Measurements from ENCODE around the gene SLC34A2.
"Not testable (repeated sequence)": the region's sequence is repeated elsewhere in the genome, so short reads cannot be mapped to it uniquely, and the experiment has no call there.

The SLC34A2 gene

GRCh38 chr4:25654971-25655963, at the start of gene SLC34A2:
Gene SLC34A2 (plus strand): TSS chr4:25655851. CDS start chr4:25662501, 6,650 bp downstream.
- peaks cover 13% of the 10 kb centered on the region for H3K27me3 ChIP-seq (ENCODE audit: low read depth, low read length)
- no peaks in the 10 kb centered on the region for H3K36me3 ChIP-seq (ENCODE audit: control insufficient read depth in 1 of 2, insufficient read depth in 2 of 2, low read length in 2 of 2)
- H3K27ac ChIP-seq (ENCODE audit: low read length), result no peak within 1 kb of the TSS
- no peaks in the 10 kb centered on the region for H3K9me3 ChIP-seq (ENCODE audit: control insufficient read depth in 1 of 2, low read length in 2 of 2)
- H3K4me3 ChIP-seq (ENCODE audit: low read depth in 1 of 2, low read length in 2 of 2), result peak within 1 kb of the TSS; percentile 38 to 45
- H3K4me1 ChIP-seq (ENCODE audit: control insufficient read depth in 1 of 2, insufficient read depth in 2 of 2, low read length in 2 of 2), result peaks cover 0 to 13% of the 10 kb centered on the region in 2 donors

- Histone ChIP-seq H3K4me3 (ENCODE audit: low read depth in 1 of 2, low read length in 2 of 2) (no peak overlapping the region), H3K9me3 (ENCODE audit: control insufficient read depth in 1 of 2, low read length in 2 of 2) (no peaks in the 10 kb centered on the region), H3K27me3 (ENCODE audit: low read depth, low read length) (no peaks in the 10 kb centered on the region), H3K36me3 (ENCODE audit: control insufficient read depth in 1 of 2, insufficient read depth in 2 of 2, low read length in 2 of 2) (no peaks in the 10 kb centered on the region), H3K27ac (ENCODE audit: low read length) (no peak overlapping the region), H3K4me1 (ENCODE audit: control insufficient read depth in 1 of 2, insufficient read depth in 2 of 2, low read length in 2 of 2) (no peaks in the 10 kb centered on the region)
Measured at GRCh38 chr4:25608644-25609043, 47.0 kb upstream of the SLC34A2 start.

GRCh38 chr4:25609976-25610375, 45.7 kb upstream of the SLC34A2 start:
- Histone ChIP-seq H3K36me3 (ENCODE audit: control insufficient read depth in 1 of 2, insufficient read depth in 2 of 2, low read length in 2 of 2) (no peaks in the 10 kb centered on the region), H3K27me3 (ENCODE audit: low read depth, low read length) (no peaks in the 10 kb centered on the region), H3K27ac (ENCODE audit: low read length) (no peak overlapping the region), H3K9me3 (ENCODE audit: control insufficient read depth in 1 of 2, low read length in 2 of 2) (no peaks in the 10 kb centered on the region), H3K4me1 (ENCODE audit: control insufficient read depth in 1 of 2, insufficient read depth in 2 of 2, low read length in 2 of 2) (no peaks in the 10 kb centered on the region), H3K4me3 (ENCODE audit: low read depth in 1 of 2, low read length in 2 of 2) (no peak overlapping the region)

GRCh38 chr4:25613613-25614012, 42.0 kb upstream of the SLC34A2 start:
- not testable (repeated sequence) for H3K27ac ChIP-seq (ENCODE audit: low read length); H3K4me1 ChIP-seq (ENCODE audit: control insufficient read depth in 1 of 2, insufficient read depth in 2 of 2, low read length in 2 of 2); H3K4me3 ChIP-seq (ENCODE audit: low read depth in 1 of 2, low read length in 2 of 2); H3K9me3 ChIP-seq (ENCODE audit: control insufficient read depth in 1 of 2, low read length in 2 of 2); H3K27me3 ChIP-seq (ENCODE audit: low read depth, low read length); H3K36me3 ChIP-seq (ENCODE audit: control insufficient read depth in 1 of 2, insufficient read depth in 2 of 2, low read length in 2 of 2)

GRCh38 chr4:25614807-25615206, 40.8 kb upstream of the SLC34A2 start:
- H3K36me3 ChIP-seq (ENCODE audit: control insufficient read depth in 1 of 2, insufficient read depth in 2 of 2, low read length in 2 of 2), result no peaks in the 10 kb centered on the region
- no peaks in the 10 kb centered on the region for H3K4me1 ChIP-seq (ENCODE audit: control insufficient read depth in 1 of 2, insufficient read depth in 2 of 2, low read length in 2 of 2)
- no peaks in the 10 kb centered on the region for H3K27me3 ChIP-seq (ENCODE audit: low read depth, low read length)
- H3K4me3 ChIP-seq (ENCODE audit: low read depth in 1 of 2, low read length in 2 of 2), result no peak overlapping the region
- no peaks in the 10 kb centered on the region for H3K9me3 ChIP-seq (ENCODE audit: control insufficient read depth in 1 of 2, low read length in 2 of 2)
- H3K27ac ChIP-seq (ENCODE audit: low read length), result no peak overlapping the region

- Histone ChIP-seq H3K4me3 (ENCODE audit: low read depth in 1 of 2, low read length in 2 of 2) (no peak overlapping the region), H3K27me3 (ENCODE audit: low read depth, low read length) (no peaks in the 10 kb centered on the region), H3K27ac (ENCODE audit: low read length) (no peak overlapping the region), H3K9me3 (ENCODE audit: control insufficient read depth in 1 of 2, low read length in 2 of 2) (no peaks in the 10 kb centered on the region), H3K36me3 (ENCODE audit: control insufficient read depth in 1 of 2, insufficient read depth in 2 of 2, low read length in 2 of 2) (no peaks in the 10 kb centered on the region), H3K4me1 (ENCODE audit: control insufficient read depth in 1 of 2, insufficient read depth in 2 of 2, low read length in 2 of 2) (no peaks in the 10 kb centered on the region)
Measured at GRCh38 chr4:25621027-25621930, 34.4 kb upstream of the SLC34A2 start.

GRCh38 chr4:25624616-25625015, 31.0 kb upstream of the SLC34A2 start:
- H3K27me3 ChIP-seq (ENCODE audit: low read depth, low read length), result no peaks in the 10 kb centered on the region
- H3K27ac ChIP-seq (ENCODE audit: low read length), result no peak overlapping the region
- no peaks in the 10 kb centered on the region for H3K36me3 ChIP-seq (ENCODE audit: control insufficient read depth in 1 of 2, insufficient read depth in 2 of 2, low read length in 2 of 2)
- H3K4me3 ChIP-seq (ENCODE audit: low read depth in 1 of 2, low read length in 2 of 2), result no peak overlapping the region
- H3K9me3 ChIP-seq (ENCODE audit: control insufficient read depth in 1 of 2, low read length in 2 of 2), result no peaks in the 10 kb centered on the region
- H3K4me1 ChIP-seq (ENCODE audit: control insufficient read depth in 1 of 2, insufficient read depth in 2 of 2, low read length in 2 of 2), result no peaks in the 10 kb centered on the region

GRCh38 chr4:25628451-25628850, 27.2 kb upstream of the SLC34A2 start:
- Histone ChIP-seq H3K9me3 (ENCODE audit: control insufficient read depth in 1 of 2, low read length in 2 of 2) (no peaks in the 10 kb centered on the region), H3K4me1 (ENCODE audit: control insufficient read depth in 1 of 2, insufficient read depth in 2 of 2, low read length in 2 of 2) (no peaks in the 10 kb centered on the region), H3K36me3 (ENCODE audit: control insufficient read depth in 1 of 2, insufficient read depth in 2 of 2, low read length in 2 of 2) (no peaks in the 10 kb centered on the region)

GRCh38 chr4:25632135-25632534, 23.5 kb upstream of the SLC34A2 start:
- H3K27me3 ChIP-seq (ENCODE audit: low read depth, low read length), result no peaks in the 10 kb centered on the region
- no peaks in the 10 kb centered on the region for H3K4me1 ChIP-seq (ENCODE audit: control insufficient read depth in 1 of 2, insufficient read depth in 2 of 2, low read length in 2 of 2)
- H3K36me3 ChIP-seq (ENCODE audit: control insufficient read depth in 1 of 2, insufficient read depth in 2 of 2, low read length in 2 of 2), result no peaks in the 10 kb centered on the region
- H3K27ac ChIP-seq (ENCODE audit: low read length), result no peak overlapping the region
- no peaks in the 10 kb centered on the region for H3K9me3 ChIP-seq (ENCODE audit: control insufficient read depth in 1 of 2, low read length in 2 of 2)
- H3K4me3 ChIP-seq (ENCODE audit: low read depth in 1 of 2, low read length in 2 of 2), result no peak overlapping the region

More at GRCh38 chr4:25628451-25628850, 27.2 kb upstream of the SLC34A2 start:
- no peak overlapping the region for H3K27ac ChIP-seq (ENCODE audit: low read length)
- H3K4me3 ChIP-seq (ENCODE audit: low read depth in 1 of 2, low read length in 2 of 2), result no peak overlapping the region
- no peaks in the 10 kb centered on the region for H3K27me3 ChIP-seq (ENCODE audit: low read depth, low read length)

- H3K4me1 ChIP-seq (ENCODE audit: control insufficient read depth in 1 of 2, insufficient read depth in 2 of 2, low read length in 2 of 2), result no peaks in the 10 kb centered on the region
- no peaks in the 10 kb centered on the region for H3K27me3 ChIP-seq (ENCODE audit: low read depth, low read length)
- H3K27ac ChIP-seq (ENCODE audit: low read length), result no peak overlapping the region
- no peak overlapping the region for H3K4me3 ChIP-seq (ENCODE audit: low read depth in 1 of 2, low read length in 2 of 2)
- no peaks in the 10 kb centered on the region for H3K36me3 ChIP-seq (ENCODE audit: control insufficient read depth in 1 of 2, insufficient read depth in 2 of 2, low read length in 2 of 2)
- H3K9me3 ChIP-seq (ENCODE audit: control insufficient read depth in 1 of 2, low read length in 2 of 2), result no peaks in the 10 kb centered on the region
Measured at GRCh38 chr4:25633541-25633940, 22.1 kb upstream of the SLC34A2 start.

- Histone ChIP-seq H3K27ac (ENCODE audit: low read length) (no peak overlapping the region), H3K4me3 (ENCODE audit: low read depth in 1 of 2, low read length in 2 of 2) (no peak overlapping the region), H3K9me3 (ENCODE audit: control insufficient read depth in 1 of 2, low read length in 2 of 2) (no peaks in the 10 kb centered on the region), H3K4me1 (ENCODE audit: control insufficient read depth in 1 of 2, insufficient read depth in 2 of 2, low read length in 2 of 2) (no peaks in the 10 kb centered on the region), H3K27me3 (ENCODE audit: low read depth, low read length) (no peaks in the 10 kb centered on the region), H3K36me3 (ENCODE audit: control insufficient read depth in 1 of 2, insufficient read depth in 2 of 2, low read length in 2 of 2) (no peaks in the 10 kb centered on the region)
Measured at GRCh38 chr4:25635501-25635900, 20.1 kb upstream of the SLC34A2 start.
